ENCODE measurements around the gene JAK1.

JAK1 gene

GRCh38 chr1:64864018-64864940 is 102.1 kb downstream of the JAK1 start:
- peak; percentile 9 for DNase-seq (ENCODE audit: low read depth)

GRCh38 chr1:64861611-64862010 is 104.7 kb downstream of the JAK1 start:
- no peak for DNase-seq (ENCODE audit: low read depth)

GRCh38 chr1:64857347-64857746 is 109.0 kb downstream of the JAK1 start:
- no peak for DNase-seq (ENCODE audit: low read depth)

- DNase-seq (ENCODE audit: low read depth) = no peak
Observed at GRCh38 chr1:64856553-64856952, 109.8 kb downstream of the JAK1 start.

- DNase-seq (ENCODE audit: low read depth) = no peak
Observed at GRCh38 chr1:64855557-64855956, 110.8 kb downstream of the JAK1 start.

- no peak for DNase-seq (ENCODE audit: low read depth)
Observed at GRCh38 chr1:64854674-64855073, 111.7 kb downstream of the JAK1 start.

- no peak for DNase-seq (ENCODE audit: low read depth)
Observed at GRCh38 chr1:64851664-64852063, 114.7 kb downstream of the JAK1 start.

GRCh38 chr1:64850846-64851245 is 115.5 kb downstream of the JAK1 start:
- DNase-seq (ENCODE audit: low read depth) = no peak

GRCh38 chr1:64849942-64850341 is 116.4 kb downstream of the JAK1 start:
- no peak for DNase-seq (ENCODE audit: low read depth)

- DNase-seq (ENCODE audit: low read depth) = no peak
Observed at GRCh38 chr1:64848803-64849202, 117.5 kb downstream of the JAK1 start.

GRCh38 chr1:64848136-64848535 is 118.2 kb downstream of the JAK1 start:
- no peak for DNase-seq (ENCODE audit: low read depth)

GRCh38 chr1:64847666-64848065 is 118.7 kb downstream of the JAK1 start:
- DNase-seq (ENCODE audit: low read depth) = no peak

GRCh38 chr1:64846573-64847430 is 119.5 kb downstream of the JAK1 start:
- DNase-seq (ENCODE audit: low read depth) = no peak

GRCh38 chr1:64845831-64846425 is 120.4 kb downstream of the JAK1 start:
- no peak for DNase-seq (ENCODE audit: low read depth)

- DNase-seq (ENCODE audit: low read depth) = no peak
Observed at GRCh38 chr1:64844609-64845008, 121.7 kb downstream of the JAK1 start.

- DNase-seq (ENCODE audit: low read depth) = no peak
Observed at GRCh38 chr1:64844175-64844574, 122.2 kb downstream of the JAK1 start.

GRCh38 chr1:64843675-64844074 is 122.7 kb downstream of the JAK1 start:
- no peak for DNase-seq (ENCODE audit: low read depth)

GRCh38 chr1:64842224-64842623 is 124.1 kb downstream of the JAK1 start:
- DNase-seq (ENCODE audit: low read depth) = no peak

GRCh38 chr1:64841330-64842065 is 124.9 kb downstream of the JAK1 start:
- no peak for DNase-seq (ENCODE audit: low read depth)

GRCh38 chr1:64839732-64840405 is 126.5 kb downstream of the JAK1 start:
- no peak for DNase-seq (ENCODE audit: low read depth)

- DNase-seq (ENCODE audit: low read depth) = no peak
Observed at GRCh38 chr1:64839261-64839660, 127.1 kb downstream of the JAK1 start.

Data from activated T-cell treated with anti-CD3 and anti-CD28 coated beads for 24 hours (primary cell).